ENCODE results near the gene GTF2H2C. TPM values are rescaled to one million over a fixed set of nuclear protein-coding genes. Genes with fewer than 3 reads are reported as not detected.
"Not testable (repeated sequence)": the region's sequence is repeated elsewhere in the genome, so short reads cannot be mapped to it uniquely, and the experiment has no call there.

The GTF2H2C gene
- total RNA-seq, 2 experiments from 2014 or later = 27.1 to 30.7 TPM

DNA sequence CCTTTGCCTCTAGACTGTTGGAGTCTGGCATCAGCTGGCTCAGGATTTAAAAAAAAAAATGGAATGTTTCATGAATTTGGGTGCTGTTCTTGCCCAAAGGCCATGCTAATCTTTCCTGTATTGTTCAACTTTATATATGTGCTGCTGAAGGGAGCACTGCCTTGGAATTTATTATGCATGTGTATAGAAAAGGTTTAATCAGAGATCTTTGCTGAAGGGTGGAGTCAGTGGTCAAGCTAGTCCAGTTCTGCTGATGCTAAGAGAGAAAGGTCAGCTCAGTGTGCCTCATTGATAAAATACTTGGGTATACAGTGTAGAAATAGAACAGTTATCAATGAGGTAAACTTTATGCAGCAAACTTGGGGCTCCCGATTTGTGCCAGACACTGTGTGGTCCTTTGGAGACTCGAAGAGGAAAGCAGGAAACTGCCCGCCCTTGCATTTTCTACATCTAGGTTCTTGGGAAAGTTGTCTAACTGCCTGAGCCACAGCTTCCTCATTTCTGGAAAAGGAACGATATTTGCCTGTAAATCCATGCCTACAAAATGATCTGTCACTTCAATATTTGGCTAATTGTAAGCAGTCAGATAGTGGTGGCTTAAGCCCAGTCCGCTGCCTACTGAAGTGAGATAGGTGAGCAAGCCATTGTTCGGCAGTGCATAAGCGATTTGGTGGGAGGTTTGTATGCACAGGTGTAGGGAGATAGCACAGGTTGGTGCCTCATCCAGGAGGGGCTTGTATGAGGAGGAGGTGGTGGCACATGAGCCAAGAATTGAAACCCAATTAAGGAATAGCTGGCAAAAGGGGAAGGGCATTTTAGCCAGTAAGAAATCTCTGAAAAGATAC is 29.2 kb upstream of the GTF2H2C start:
- ChIA-PET POLR2A (no interaction called here), CTCF (interaction anchor here (0.6 kb wide), 1 partner anchor 38 kb away, joined by 3 read pairs; no protein-coding TSS in a partner anchor)
- Mint-ChIP-seq H3K9me3 (no peaks in the 10 kb centered on the region), H3K27me3 (peaks cover 12% of the 10 kb centered on the region), H3K4me3 (no peak overlapping the region), H3K4me1 (no peaks in the 10 kb centered on the region), H3K36me3 (ENCODE audit: low read depth) (no peaks in the 10 kb centered on the region), H3K27ac (no peak overlapping the region)
- DNase-seq = no peak

DNA sequence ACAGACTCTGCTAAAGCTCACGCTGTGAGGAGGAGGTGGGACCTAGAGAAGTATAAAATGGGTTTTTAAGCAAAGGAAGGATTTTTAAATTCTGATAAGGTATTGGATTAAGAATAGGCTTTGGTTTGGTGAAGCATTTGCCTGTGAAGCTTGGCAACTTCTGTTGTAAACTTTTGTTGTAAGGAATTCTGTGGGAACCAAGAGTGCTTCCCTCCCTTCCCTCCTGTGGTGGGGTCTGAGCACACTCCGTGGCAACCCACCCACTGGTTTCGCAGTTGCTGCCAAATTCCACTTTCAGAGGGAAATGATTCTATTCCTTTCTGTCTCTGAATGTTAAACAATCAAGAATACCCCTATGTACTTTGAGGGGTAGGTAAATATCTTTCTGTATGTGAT is 28.6 kb upstream of the GTF2H2C start:
- DNase-seq = no peak
- Mint-ChIP-seq H3K27me3 (peaks cover 12% of the 10 kb centered on the region), H3K36me3 (ENCODE audit: low read depth) (no peaks in the 10 kb centered on the region), H3K27ac (no peak overlapping the region), H3K4me3 (no peak overlapping the region), H3K4me1 (no peaks in the 10 kb centered on the region), H3K9me3 (no peaks in the 10 kb centered on the region)
- ChIA-PET POLR2A (no interaction called here), CTCF (interaction anchor here (0.6 kb wide), 1 partner anchor 37 kb away, joined by 3 read pairs; no protein-coding TSS in a partner anchor)

- not testable (repeated sequence) for DNase-seq; H3K36me3 Mint-ChIP-seq (ENCODE audit: low read depth); H3K27me3 Mint-ChIP-seq
Measured at GRCh38 chr5:69537911-69538310, 22.1 kb upstream of the GTF2H2C start.

GRCh38 chr5:69538735-69539134 is 21.3 kb upstream of the GTF2H2C start:
- H3K9me3 Mint-ChIP-seq; DNase-seq; H3K4me3 Mint-ChIP-seq; CTCF ChIA-PET; H3K27ac Mint-ChIP-seq; H3K27me3 Mint-ChIP-seq; H3K36me3 Mint-ChIP-seq (ENCODE audit: low read depth); POLR2A ChIA-PET; H3K4me1 Mint-ChIP-seq: not testable (repeated sequence)

More at GRCh38 chr5:69537911-69538310, 22.1 kb upstream of the GTF2H2C start:
- H3K9me3 Mint-ChIP-seq, H3K4me1 Mint-ChIP-seq, H3K27ac Mint-ChIP-seq, H3K4me3 Mint-ChIP-seq, CTCF ChIA-PET, POLR2A ChIA-PET: not testable (repeated sequence)

DNA sequence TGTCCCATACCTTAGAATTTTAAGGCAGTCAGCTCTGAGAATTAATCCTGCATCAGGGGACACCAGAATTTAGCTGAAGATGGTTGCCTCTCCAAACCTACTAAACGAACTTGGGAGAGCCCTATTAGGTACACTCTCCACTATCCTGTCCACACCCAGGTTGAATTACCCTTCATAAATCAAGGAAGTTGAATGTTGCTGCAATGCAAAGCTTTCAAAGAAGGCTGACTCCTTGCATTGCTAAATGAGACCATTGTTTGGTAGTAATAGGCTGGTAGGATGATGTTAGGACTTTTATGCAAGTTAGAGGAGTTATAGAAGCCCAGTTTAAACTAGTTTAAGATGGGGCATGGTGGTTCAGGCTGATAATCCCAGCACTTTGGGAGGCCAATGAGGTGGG is 18.6 kb upstream of the GTF2H2C start:
- H3K36me3 Mint-ChIP-seq (ENCODE audit: low read depth); DNase-seq; H3K27me3 Mint-ChIP-seq; H3K4me1 Mint-ChIP-seq; POLR2A ChIA-PET; H3K9me3 Mint-ChIP-seq; H3K27ac Mint-ChIP-seq; H3K4me3 Mint-ChIP-seq; CTCF ChIA-PET: not testable (repeated sequence)

- H3K9me3 Mint-ChIP-seq; H3K27me3 Mint-ChIP-seq; H3K27ac Mint-ChIP-seq; H3K36me3 Mint-ChIP-seq (ENCODE audit: low read depth); DNase-seq; POLR2A ChIA-PET; H3K4me1 Mint-ChIP-seq; CTCF ChIA-PET; H3K4me3 Mint-ChIP-seq: not testable (repeated sequence)
Measured at GRCh38 chr5:69542838-69543618, 17.0 kb upstream of the GTF2H2C start.

GRCh38 chr5:69544602-69545001 is 15.4 kb upstream of the GTF2H2C start:
- CTCF ChIA-PET; H3K27me3 Mint-ChIP-seq; H3K4me3 Mint-ChIP-seq; H3K4me1 Mint-ChIP-seq; H3K9me3 Mint-ChIP-seq; H3K36me3 Mint-ChIP-seq (ENCODE audit: low read depth); H3K27ac Mint-ChIP-seq; POLR2A ChIA-PET; DNase-seq: not testable (repeated sequence)

GRCh38 chr5:69560587-69561431 is 818 bp downstream of the GTF2H2C start:
- POLR2A ChIA-PET; DNase-seq; H3K4me1 Mint-ChIP-seq; H3K9me3 Mint-ChIP-seq; CTCF ChIA-PET; H3K27me3 Mint-ChIP-seq; H3K36me3 Mint-ChIP-seq (ENCODE audit: low read depth): not testable (repeated sequence)
- H3K27ac Mint-ChIP-seq = peak overlapping the region; percentile 46
- peak overlapping the region; percentile 69 for H3K4me3 Mint-ChIP-seq

GRCh38 chr5:69566172-69566571 is 6.2 kb downstream of the GTF2H2C start:
- H3K4me3 Mint-ChIP-seq; H3K27me3 Mint-ChIP-seq; H3K36me3 Mint-ChIP-seq (ENCODE audit: low read depth); H3K27ac Mint-ChIP-seq; H3K4me1 Mint-ChIP-seq; CTCF ChIA-PET; H3K9me3 Mint-ChIP-seq; DNase-seq; POLR2A ChIA-PET: not testable (repeated sequence)

DNA sequence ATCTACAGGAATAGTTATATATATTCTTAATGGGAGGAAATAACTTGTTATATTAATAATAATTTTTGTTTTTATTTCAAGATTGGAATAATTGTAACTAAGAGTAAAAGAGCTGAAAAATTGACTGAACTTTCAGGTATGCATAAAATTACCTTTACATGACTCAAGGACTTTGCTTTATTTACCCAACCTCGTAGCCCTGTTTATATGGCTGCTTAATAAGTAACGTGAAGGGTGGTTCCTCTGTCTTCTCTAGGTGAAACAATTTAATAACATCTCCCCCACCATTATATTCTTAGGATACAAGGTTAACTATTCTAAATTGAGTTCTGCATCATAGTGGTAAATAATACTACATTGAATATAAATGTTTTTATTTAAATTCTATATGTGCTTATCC is 8.1 kb downstream of the GTF2H2C start:
- not testable (repeated sequence) for H3K27ac Mint-ChIP-seq, DNase-seq, H3K4me1 Mint-ChIP-seq

DNA sequence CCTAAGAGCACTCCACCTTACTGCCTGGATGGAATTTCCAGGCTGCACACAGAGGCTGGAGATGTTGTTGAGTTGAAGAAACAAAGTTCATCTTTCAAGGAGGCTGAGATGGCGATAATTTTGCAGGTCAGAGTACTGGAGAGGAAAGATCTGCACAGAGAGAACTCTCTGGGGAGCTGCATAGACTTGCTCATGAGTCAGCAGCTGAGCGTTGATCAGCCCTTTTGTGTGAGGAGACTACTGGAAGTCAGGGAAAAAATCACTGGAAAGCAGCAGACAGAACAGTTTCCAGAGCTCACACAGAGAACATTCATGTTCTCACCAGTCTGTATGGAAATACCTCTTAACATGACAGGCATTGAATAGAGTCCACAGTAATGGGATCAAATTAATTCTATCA is 23.4 kb downstream of the GTF2H2C start:
- H3K4me1 Mint-ChIP-seq; POLR2A ChIA-PET; H3K27me3 Mint-ChIP-seq; H3K4me3 Mint-ChIP-seq; H3K36me3 Mint-ChIP-seq (ENCODE audit: low read depth); CTCF ChIA-PET; DNase-seq; H3K9me3 Mint-ChIP-seq; H3K27ac Mint-ChIP-seq: not testable (repeated sequence)

More for the DNA sequence above, 8.1 kb downstream of the GTF2H2C start:
- POLR2A ChIA-PET; H3K27me3 Mint-ChIP-seq; H3K4me3 Mint-ChIP-seq; H3K9me3 Mint-ChIP-seq; H3K36me3 Mint-ChIP-seq (ENCODE audit: low read depth): not testable (repeated sequence)
- CTCF ChIA-PET = interaction anchor here (0.7 kb wide), 1 partner anchor 37 kb away, joined by 3 read pairs; no protein-coding TSS in a partner anchor

- H3K4me1 Mint-ChIP-seq; DNase-seq; H3K36me3 Mint-ChIP-seq (ENCODE audit: low read depth); H3K9me3 Mint-ChIP-seq; CTCF ChIA-PET; POLR2A ChIA-PET; H3K27me3 Mint-ChIP-seq; H3K27ac Mint-ChIP-seq; H3K4me3 Mint-ChIP-seq: not testable (repeated sequence)
Measured at GRCh38 chr5:69596114-69596840, 36.3 kb downstream of the GTF2H2C start.
